K562 treated with DMSO at 1 percent for 24 hours (cell line): ENCODE data around the gene CSNK1A1L. TPM values are rescaled to one million over a fixed set of nuclear protein-coding genes. Genes with fewer than 3 reads are reported as not detected.

Experiments used
- total RNA-seq: library from RNA; unstranded; fragments of 300-600 nt; gene quantifications from 2 replicates; pipeline ENCODE4 v1.2.3, GENCODE V29; 2022; ENCODE audit warnings: low read depth; ENCODE audit not compliant: insufficient read depth

CSNK1A1L gene
- total RNA-seq, result not detected in 2 replicates

DNA sequence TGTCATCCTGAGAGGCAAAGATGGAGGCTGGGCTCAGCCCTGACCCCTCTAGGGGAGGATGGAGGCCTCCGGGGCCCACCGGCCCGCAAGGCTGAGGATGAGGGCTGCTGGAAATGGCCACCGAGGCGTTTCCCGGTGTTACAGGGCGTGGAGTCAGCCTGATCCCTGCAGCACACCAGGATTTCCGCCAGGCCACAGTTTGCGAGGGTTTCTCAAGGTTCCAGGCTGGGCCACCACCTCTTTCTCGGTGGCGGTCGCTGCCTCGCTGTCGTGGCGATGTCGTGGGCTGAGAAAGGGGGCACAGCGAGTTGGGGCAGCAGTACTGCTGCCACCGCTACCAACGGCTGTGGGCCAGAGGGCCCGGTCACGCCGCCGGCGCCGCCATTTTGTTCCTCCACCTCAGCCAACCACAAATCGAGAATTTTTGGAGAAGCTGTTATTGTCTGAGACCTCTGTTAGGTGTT lies at the start of gene CSNK1A1L:
Gene CSNK1A1L (minus strand): TSS at position 414 of the 464 bp plus-strand sequence. CDS start 408 bp downstream, at position 6.

DNA sequence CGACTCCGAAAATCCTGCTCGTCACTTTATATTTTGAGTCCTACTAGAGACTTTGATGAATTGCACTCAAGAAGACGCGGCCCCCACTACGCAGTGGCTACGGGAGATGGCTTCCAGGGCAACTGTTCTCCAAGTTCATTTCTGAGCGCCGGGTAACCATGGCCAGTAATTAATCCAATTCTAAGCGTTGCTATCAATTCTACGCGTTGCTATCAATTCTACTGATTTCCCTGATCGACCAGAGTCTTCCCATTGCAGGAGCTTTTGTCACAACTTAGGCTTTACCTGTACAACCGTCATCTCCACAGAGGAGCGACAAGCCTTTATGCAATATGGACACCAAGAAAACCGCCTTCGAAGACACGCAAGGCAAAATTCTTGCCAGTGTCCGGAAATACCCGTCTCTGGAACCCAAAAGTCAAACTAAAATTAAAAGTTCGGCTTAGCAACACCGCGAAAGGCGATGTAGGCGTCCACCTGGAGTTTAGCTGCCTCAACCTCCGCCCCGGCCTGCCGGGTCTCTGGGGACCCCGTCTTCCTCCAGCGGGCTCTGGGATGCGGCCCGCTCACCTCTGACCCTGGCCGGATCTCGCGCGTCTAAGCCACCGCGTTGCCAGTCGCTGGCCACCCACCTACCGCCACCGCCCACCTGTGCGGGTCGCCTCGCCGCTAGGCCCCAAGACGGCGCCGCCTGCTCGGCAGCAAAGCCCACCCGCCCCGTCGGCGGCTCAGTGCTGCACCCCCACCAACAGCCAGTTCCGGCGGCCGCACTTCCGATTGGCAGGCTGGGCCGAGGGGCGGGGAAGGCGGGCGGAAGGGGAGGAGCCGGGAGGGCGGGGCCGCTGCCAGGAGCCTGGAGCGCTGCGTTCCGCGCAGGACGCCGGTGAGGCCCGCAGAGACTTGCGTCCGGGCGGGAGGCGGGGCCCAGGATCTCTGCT lies 46.3 kb downstream of the CSNK1A1L start, which contains the start of gene SUPT20H:
Gene SUPT20H (minus strand): TSS at position 779 of the 938 bp plus-strand sequence. CDS start 8,198 bp downstream, outside the sequence.

Other genes starting within 250 kb of the CSNK1A1L start
- gene SMAD9, start 185.4 kb downstream of the CSNK1A1L start, total RNA-seq, result 0.31 and 0.49 TPM in 2 replicates
- 17.0 and 18.9 TPM in 2 replicates for gene ALG5, start 106.3 kb downstream of the CSNK1A1L start, total RNA-seq
- 44.9 and 45.3 TPM in 2 replicates for gene EXOSC8, start 104.9 kb downstream of the CSNK1A1L start, total RNA-seq
- 16.4 and 21.3 TPM in 2 replicates for gene SUPT20H, start 46.0 kb downstream of the CSNK1A1L start, total RNA-seq